Neuronal stem cell (in vitro differentiated cells): ENCODE results near the gene INSYN1.

Source experiments
- DNase-seq: peaks from one replicate; pipeline ENCODE4 v3.0.0-alpha.2; 2013; ENCODE audit warnings: low spot score
- H2AFZ ChIP-seq: one replicate; pipeline ENCODE4 v1.6.1; 2013; ENCODE audit warnings: mild to moderate bottlenecking, low read length, inconsistent platforms
- H2AK5ac ChIP-seq: 2 replicates; pipeline ENCODE4 v1.6.1; 2013; ENCODE audit warnings: low read depth, mild to moderate bottlenecking, inconsistent platforms, low read length, moderate library complexity, mixed read lengths
- H2BK120ac ChIP-seq: 2 replicates; pipeline ENCODE4 v1.6.1; 2013; ENCODE audit warnings: low read depth, mild to moderate bottlenecking, inconsistent platforms, low read length, moderate library complexity, mixed read lengths
- H2BK12ac ChIP-seq: one replicate; pipeline ENCODE4 v1.6.1; 2013; ENCODE audit warnings: low read length, inconsistent platforms
- H2BK15ac ChIP-seq: 2 replicates; pipeline ENCODE4 v1.6.1; 2013; ENCODE audit warnings: mild to moderate bottlenecking, low read length, inconsistent platforms, mixed read lengths
- H2BK5ac ChIP-seq: one replicate; pipeline ENCODE4 v1.6.1; 2013; ENCODE audit warnings: inconsistent platforms, mild to moderate bottlenecking, low read length, moderate library complexity
- H3K14ac ChIP-seq: one replicate; pipeline ENCODE4 v1.6.1; 2013; ENCODE audit warnings: low read length, inconsistent platforms
- H3K18ac ChIP-seq: 2 replicates; pipeline ENCODE4 v1.6.1; 2013; ENCODE audit warnings: low read length, inconsistent platforms
- H3K23ac ChIP-seq: 2 replicates; pipeline ENCODE4 v1.6.1; 2013; ENCODE audit warnings: low read depth, mild to moderate bottlenecking, mixed read lengths, low read length, inconsistent platforms; ENCODE audit not compliant: poor library complexity
- H3K27ac ChIP-seq: replicated peaks from 3 replicates; pipeline ENCODE4 v1.5.1; 2013; ENCODE audit warnings: low read length, inconsistent platforms
- H3K27me3 ChIP-seq, 3 experiments: 2 replicates each; pipeline ENCODE4 v1.6.1; 2013; ENCODE audit warnings: low read length in 3 of 3, mild to moderate bottlenecking in 2 of 3, inconsistent platforms in 1 of 3, low read depth in 1 of 3, mixed read lengths in 1 of 3, moderate library complexity in 1 of 3; ENCODE audit not compliant: control insufficient read depth in 3 of 3, insufficient read depth in 3 of 3
- H3K36me3 ChIP-seq, 2 donors: replicated peaks in 1 of 2; 2 replicates each; pipeline ENCODE4 v1.6.1; 2013; ENCODE audit warnings: low read length in 2 of 2; ENCODE audit not compliant: control insufficient read depth in 2 of 2, insufficient read depth in 2 of 2
- H3K4ac ChIP-seq: 2 replicates; pipeline ENCODE4 v1.6.1; 2013; ENCODE audit warnings: inconsistent platforms, mild to moderate bottlenecking, low read length, moderate library complexity
- H3K4me1 ChIP-seq, 2 donors: 1 replicate in 1 of 2; 2 replicates in 1 of 2; pipeline ENCODE4 v1.6.1; 2013; ENCODE audit warnings: low read length in 2 of 2, low read depth in 1 of 2; ENCODE audit not compliant: control insufficient read depth in 2 of 2, insufficient read depth in 1 of 2
- H3K4me2 ChIP-seq: one replicate; pipeline ENCODE4 v1.6.1; 2013; ENCODE audit warnings: mild to moderate bottlenecking, low read length, inconsistent platforms; ENCODE audit not compliant: insufficient read depth, poor library complexity, severe bottlenecking
- H3K4me3 ChIP-seq, 2 donors: 2 replicates each; pipeline ENCODE4 v1.5.1; 2013; ENCODE audit warnings: low read length in 2 of 2, mild to moderate bottlenecking in 2 of 2, inconsistent platforms in 1 of 2, moderate library complexity in 1 of 2
- H3K79me1 ChIP-seq: one replicate; pipeline ENCODE4 v1.6.1; 2013; ENCODE audit warnings: low read depth, mild to moderate bottlenecking, inconsistent platforms, low read length, moderate library complexity
- H3K9ac ChIP-seq: one replicate; pipeline ENCODE4 v1.6.1; 2013; ENCODE audit warnings: mild to moderate bottlenecking, low read depth, low read length, inconsistent platforms; ENCODE audit not compliant: poor library complexity
- H3K9me3 ChIP-seq, 2 donors: replicated peaks in 1 of 2; 2 replicates each; pipeline versions ENCODE3 to v1.6.1; 2013; ENCODE audit warnings: low read length in 2 of 2, mild to moderate bottlenecking in 2 of 2, inconsistent platforms in 1 of 2, low read depth in 1 of 2, mixed read lengths in 1 of 2, moderate library complexity in 1 of 2; ENCODE audit not compliant: control insufficient read depth in 2 of 2, insufficient read depth in 1 of 2
- H4K8ac ChIP-seq: one replicate; pipeline ENCODE4 v1.6.1; 2013; ENCODE audit warnings: low read depth, mild to moderate bottlenecking, inconsistent platforms, low read length, moderate library complexity
- H4K91ac ChIP-seq: one replicate; pipeline ENCODE4 v1.6.1; 2013; ENCODE audit warnings: low read length, low read depth, mild to moderate bottlenecking, inconsistent platforms; ENCODE audit not compliant: poor library complexity
- WGBS, 2 donors: extraction: QIAGEN DNeasy Blood & Tissue Kit; methylation state at CpG; one replicate each; pipeline ENCODE4 v1.1.7; 2013; ENCODE audit warnings: missing lambda C conversion rate in 2 of 2, mixed read lengths in 1 of 2; ENCODE audit not compliant: insufficient read length in 2 of 2, insufficient replicate concordance in 1 of 2; ENCODE audit errors: extremely low coverage in 2 of 2; 5-methylcytosine and 5-hydroxymethylcytosine counted together

The INSYN1 gene

DNA sequence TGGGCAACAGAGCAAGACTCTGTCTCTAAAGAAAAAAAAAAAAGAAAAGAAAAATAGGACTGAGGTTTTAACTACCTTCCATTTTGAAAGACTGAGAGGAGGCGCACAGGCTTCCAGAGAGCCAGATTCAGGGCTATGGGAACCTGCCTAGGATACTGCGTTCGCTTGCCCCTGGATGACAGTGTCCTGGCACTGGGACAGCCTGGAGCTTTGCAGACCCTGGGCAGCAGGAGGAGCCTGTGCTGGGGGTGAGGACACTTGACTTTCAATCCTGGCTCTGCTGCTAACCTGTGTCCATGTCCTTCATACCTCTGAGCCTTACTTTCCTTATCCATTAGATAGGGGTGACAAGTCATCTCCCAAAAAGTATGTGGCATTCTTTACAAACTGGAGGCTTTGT lies 37.7 kb downstream of the INSYN1 start:
- Histone ChIP-seq H3K79me1 (peaks cover 2% of the 10 kb centered on the region), H3K9ac (no peak overlapping the region), H2BK15ac (no peak overlapping the region), H3K9me3 (no peaks in the 10 kb centered on the region), H2BK5ac (no peak overlapping the region), H3K14ac (no peak overlapping the region), H3K4me3 (no peak overlapping the region), H3K4ac (no peak overlapping the region), H2AK5ac (no peak overlapping the region), H2AFZ (no peak overlapping the region), H3K18ac (no peak overlapping the region), H4K8ac (no peak overlapping the region), H3K23ac (no peak overlapping the region), H3K4me1 (no peaks in the 10 kb centered on the region), H4K91ac (no peak overlapping the region), H3K27me3 (peaks cover 0 to 2% (median 0%) of the 10 kb centered on the region in 3 experiments), H2BK120ac (no peak overlapping the region), H3K4me2 (no peak overlapping the region), H3K27ac (no peak overlapping the region), H3K36me3 (peaks cover 27 to 43% of the 10 kb centered on the region in 2 donors), H2BK12ac (no peak overlapping the region)
- no CpG with 5 or more reads among the region's 3 CpGs for WGBS, 2 donors
- no peak for DNase-seq

DNA sequence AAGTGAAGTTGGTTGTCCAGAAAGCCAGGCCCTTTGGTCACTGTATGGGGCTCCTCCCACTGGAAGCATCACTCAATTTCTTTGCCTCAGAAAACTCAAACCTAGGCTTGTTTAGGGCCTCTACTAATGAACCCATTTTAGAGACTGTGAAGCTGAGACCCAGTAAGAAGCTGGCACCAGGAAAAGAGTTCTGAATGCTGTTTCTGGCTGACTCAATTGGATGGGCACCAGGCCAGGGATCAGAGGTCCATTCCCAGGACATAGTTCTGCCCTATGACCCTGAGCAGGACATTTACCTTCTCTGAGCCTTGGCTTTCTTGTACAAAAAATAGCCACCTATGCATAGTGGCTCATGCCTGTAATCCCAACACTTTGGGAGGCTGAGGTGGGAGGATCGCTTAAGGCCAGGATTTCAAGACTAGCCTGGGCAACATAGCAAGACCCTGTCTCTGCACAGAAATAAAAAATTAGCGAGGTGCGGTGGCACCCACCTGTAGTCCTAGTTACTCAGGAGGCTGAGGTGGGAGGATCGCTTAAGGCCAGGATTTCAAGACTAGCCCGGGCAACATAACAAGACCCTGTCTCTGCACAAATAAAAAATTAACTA lies 38.4 kb downstream of the INSYN1 start:
- Histone ChIP-seq H4K91ac (no peak overlapping the region), H3K79me1 (peaks cover 2% of the 10 kb centered on the region), H3K9ac (peak overlapping the region; percentile 74), H3K18ac (no peak overlapping the region), H3K27ac (no peak overlapping the region), H2BK120ac (no peak overlapping the region), H3K14ac (no peak overlapping the region), H3K4ac (no peak overlapping the region), H2AK5ac (no peak overlapping the region), H3K36me3 (peaks cover 33 to 50% of the 10 kb centered on the region in 2 donors), H2BK5ac (no peak overlapping the region), H3K4me2 (no peak overlapping the region), H3K9me3 (no peaks in the 10 kb centered on the region), H3K23ac (no peak overlapping the region), H2BK15ac (no peak overlapping the region), H3K4me3 (no peak overlapping the region), H3K27me3 (peaks cover 0 to 2% (median 0%) of the 10 kb centered on the region in 3 experiments), H3K4me1 (no peaks in the 10 kb centered on the region), H4K8ac (no peak overlapping the region), H2AFZ (no peak overlapping the region), H2BK12ac (no peak overlapping the region)
- WGBS, 2 donors: no CpG with 5 or more reads among the region's 5 CpGs
- no peak for DNase-seq

DNA sequence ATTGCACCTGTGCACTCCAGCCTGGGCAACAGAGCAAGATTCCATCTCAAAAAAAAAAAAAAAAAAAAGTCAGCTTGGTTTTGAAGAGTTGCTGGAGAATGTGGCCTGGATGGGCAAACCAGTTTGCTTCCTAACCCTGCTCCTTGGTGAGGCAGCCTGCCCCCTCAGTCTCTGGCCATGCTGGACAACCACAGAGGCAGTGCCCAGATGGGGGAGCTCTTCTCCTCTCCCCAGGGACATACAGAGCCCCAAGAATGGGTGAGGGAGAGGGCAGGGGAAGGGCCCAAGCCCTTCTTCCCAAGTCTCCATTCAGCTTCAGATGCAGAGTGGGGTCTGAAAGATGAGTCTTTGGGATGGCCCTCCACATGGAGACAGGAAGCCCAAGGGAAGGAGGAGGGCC lies 41.0 kb downstream of the INSYN1 start:
- no peak overlapping the region for H4K91ac ChIP-seq
- no peak overlapping the region for H2BK5ac ChIP-seq
- H2AK5ac ChIP-seq: no peak overlapping the region
- DNase-seq: no peak
- H4K8ac ChIP-seq: peak overlapping the region; percentile 90
- peaks cover 54 to 76% of the 10 kb centered on the region in 2 donors for H3K36me3 ChIP-seq
- H3K4me1 ChIP-seq: no peaks in the 10 kb centered on the region
- H3K79me1 ChIP-seq: peaks cover 4% of the 10 kb centered on the region
- H3K9me3 ChIP-seq: no peaks in the 10 kb centered on the region
- H2BK15ac ChIP-seq: no peak overlapping the region
- H3K9ac ChIP-seq: no peak overlapping the region
- no peak overlapping the region for H3K4ac ChIP-seq
- no peak overlapping the region for H2BK12ac ChIP-seq
- no peak overlapping the region for H2AFZ ChIP-seq
- peaks cover 0 to 2% (median 0%) of the 10 kb centered on the region in 3 experiments for H3K27me3 ChIP-seq
- H3K27ac ChIP-seq: no peak overlapping the region
- H3K4me3 ChIP-seq: no peak overlapping the region
- no peak overlapping the region for H2BK120ac ChIP-seq
- H3K4me2 ChIP-seq: no peak overlapping the region
- H3K23ac ChIP-seq: no peak overlapping the region
- H3K14ac ChIP-seq: peak overlapping the region; percentile 17
- no peak overlapping the region for H3K18ac ChIP-seq

DNA sequence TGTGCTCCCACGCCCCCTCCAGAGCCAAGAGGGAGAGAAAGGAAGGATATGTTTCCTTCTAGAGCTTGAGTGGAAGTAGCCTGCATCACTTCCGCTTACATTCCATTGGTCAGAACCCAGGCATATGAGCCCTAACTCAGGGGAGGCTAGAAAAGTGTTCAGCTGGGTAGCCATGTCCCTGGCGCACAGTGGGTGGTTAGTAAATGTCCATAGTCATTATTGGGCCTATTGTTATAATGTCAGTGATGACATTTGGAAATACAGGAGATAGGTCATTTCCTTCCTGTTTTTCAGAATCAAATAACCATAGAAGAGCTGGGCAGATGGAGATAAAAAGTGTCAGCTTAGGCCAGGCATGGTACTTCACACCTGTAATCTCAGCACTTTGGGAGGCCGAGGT lies 41.6 kb downstream of the INSYN1 start:
- no peak overlapping the region for H2BK120ac ChIP-seq
- H3K23ac ChIP-seq: no peak overlapping the region
- H3K4me2 ChIP-seq: no peak overlapping the region
- H3K18ac ChIP-seq: no peak overlapping the region
- H2BK12ac ChIP-seq: no peak overlapping the region
- H3K4me1 ChIP-seq: no peaks in the 10 kb centered on the region
- no peak overlapping the region for H4K91ac ChIP-seq
- H2BK15ac ChIP-seq: no peak overlapping the region
- no peak overlapping the region for H3K4ac ChIP-seq
- H2AK5ac ChIP-seq: no peak overlapping the region
- H3K79me1 ChIP-seq: peaks cover 4% of the 10 kb centered on the region
- H3K9me3 ChIP-seq: no peaks in the 10 kb centered on the region
- no peak overlapping the region for H4K8ac ChIP-seq
- H3K27me3 ChIP-seq: peaks cover 0 to 2% (median 0%) of the 10 kb centered on the region in 3 experiments
- no peak overlapping the region for H3K27ac ChIP-seq
- no peak overlapping the region for H3K4me3 ChIP-seq
- no CpG with 5 or more reads among the region's 4 CpGs for WGBS, 2 donors
- H3K9ac ChIP-seq: no peak overlapping the region
- H2AFZ ChIP-seq: no peak overlapping the region
- peaks cover 60 to 82% of the 10 kb centered on the region in 2 donors for H3K36me3 ChIP-seq
- no peak for DNase-seq
- H2BK5ac ChIP-seq: no peak overlapping the region
- no peak overlapping the region for H3K14ac ChIP-seq
